Measurements from ENCODE around the gene NEDD4. TPM values are rescaled to one million over a fixed set of nuclear protein-coding genes. Genes with fewer than 3 reads are reported as not detected.
"Not testable (repeated sequence)": the region's sequence is repeated elsewhere in the genome, so short reads cannot be mapped to it uniquely, and the experiment has no call there.

Gene NEDD4
- total RNA-seq, 1 experiment from 2014 or later: 19.5 TPM

GRCh38 chr15:55959744-55960447 lies 33.5 kb downstream of the NEDD4 start:
- DNase-seq (ENCODE audit: low read depth): no peak

- DNase-seq (ENCODE audit: low read depth): no peak
These were observed 35.1 kb downstream of the NEDD4 start for GRCh38 chr15:55958349-55958748.

- DNase-seq (ENCODE audit: low read depth): no peak
These were observed 38.4 kb downstream of the NEDD4 start for GRCh38 chr15:55954862-55955605.

GRCh38 chr15:55952501-55953274 lies 40.7 kb downstream of the NEDD4 start:
- not testable (repeated sequence) for DNase-seq (ENCODE audit: low read depth)

- not testable (repeated sequence) for DNase-seq (ENCODE audit: low read depth)
These were observed 48.8 kb downstream of the NEDD4 start for GRCh38 chr15:55944606-55945005.

- DNase-seq (ENCODE audit: low read depth): no peak
These were observed 51.1 kb downstream of the NEDD4 start for GRCh38 chr15:55942332-55942731.

- DNase-seq (ENCODE audit: low read depth): no peak
These were observed 56.4 kb downstream of the NEDD4 start for GRCh38 chr15:55937040-55937439.

GRCh38 chr15:55928955-55929354 lies 64.5 kb downstream of the NEDD4 start:
- DNase-seq (ENCODE audit: low read depth): no peak

GRCh38 chr15:55921744-55922143 lies 71.7 kb downstream of the NEDD4 start:
- DNase-seq (ENCODE audit: low read depth): no peak

GRCh38 chr15:55917881-55918296 lies 75.5 kb downstream of the NEDD4 start:
- DNase-seq (ENCODE audit: low read depth): peak; percentile 82

GRCh38 chr15:55916666-55917409 lies 76.6 kb downstream of the NEDD4 start:
- peak; percentile 70 for DNase-seq (ENCODE audit: low read depth)

- DNase-seq (ENCODE audit: low read depth): no peak
These were observed 77.4 kb downstream of the NEDD4 start for GRCh38 chr15:55915876-55916567.

- no peak for DNase-seq (ENCODE audit: low read depth)
These were observed 78.2 kb downstream of the NEDD4 start for GRCh38 chr15:55915221-55915620.

- DNase-seq (ENCODE audit: low read depth): no peak
These were observed 79.0 kb downstream of the NEDD4 start for GRCh38 chr15:55914446-55914845.

- no peak for DNase-seq (ENCODE audit: low read depth)
These were observed 80.4 kb downstream of the NEDD4 start for GRCh38 chr15:55912982-55913381.

GRCh38 chr15:55909036-55909811 lies 84.2 kb downstream of the NEDD4 start:
- peak; percentile 78 for DNase-seq (ENCODE audit: low read depth)

- DNase-seq (ENCODE audit: low read depth): peak; percentile 96
These were observed 85.6 kb downstream of the NEDD4 start for GRCh38 chr15:55907797-55908196.

GRCh38 chr15:55902981-55903380 lies 90.4 kb downstream of the NEDD4 start:
- DNase-seq (ENCODE audit: low read depth): no peak

GRCh38 chr15:55900019-55900418 lies 93.4 kb downstream of the NEDD4 start:
- DNase-seq (ENCODE audit: low read depth): no peak

GRCh38 chr15:55899537-55899936 lies 93.9 kb downstream of the NEDD4 start:
- DNase-seq (ENCODE audit: low read depth): no peak

Measured in HT1080 (cell line).